ENCODE measurements around the gene MEX3D. TPM values are rescaled to one million over a fixed set of nuclear protein-coding genes. Genes with fewer than 3 reads are reported as not detected.

MEX3D gene
- total RNA-seq, 1 donor from 2014 or later = 2.1 TPM

GRCh38 chr19:1560286-1560882, 7.7 kb downstream of the MEX3D start:
- intact Hi-C loops (cut with micrococcal nuclease) = no loop called here
- DNase-seq = no peak
- ChIA-PET CTCF (no interaction called here), POLR2A (no interaction called here)
- Mint-ChIP-seq H3K4me3 (no peak overlapping the region), H3K9me3 (no peaks in the 10 kb centered on the region), H3K27me3 (no peaks in the 10 kb centered on the region), H3K27ac (no peak overlapping the region), H3K4me1 (no peaks in the 10 kb centered on the region), H3K36me3 (ENCODE audit: low read depth) (no peaks in the 10 kb centered on the region)
- no peak for TF ChIP-seq CTCF (IDR thresholded peaks at IDR 0.05)
- no peak for ATAC-seq (ENCODE audit: low read depth)

GRCh38 chr19:1558552-1558951, 9.6 kb downstream of the MEX3D start:
- ChIA-PET POLR2A (no interaction called here), CTCF (no interaction called here)
- intact Hi-C loops (cut with micrococcal nuclease) = no loop called here
- ATAC-seq (ENCODE audit: low read depth) (no peak), DNase-seq (no peak)
- Mint-ChIP-seq H3K4me3 (no peak overlapping the region), H3K27ac (no peak overlapping the region), H3K36me3 (ENCODE audit: low read depth) (no peaks in the 10 kb centered on the region), H3K4me1 (no peaks in the 10 kb centered on the region), H3K9me3 (no peaks in the 10 kb centered on the region), H3K27me3 (no peaks in the 10 kb centered on the region)
- no peak for TF ChIP-seq CTCF (IDR thresholded peaks at IDR 0.05)

- no peak overlapping the region for H3K27ac Mint-ChIP-seq
- ChIA-PET CTCF (no interaction called here), POLR2A (no interaction called here)
- H3K4me1 Mint-ChIP-seq = no peaks in the 10 kb centered on the region
- ATAC-seq (ENCODE audit: low read depth) (no peak), DNase-seq (no peak)
- no peak for TF ChIP-seq CTCF (IDR thresholded peaks at IDR 0.05)
- H3K27me3 Mint-ChIP-seq = peaks cover 8% of the 10 kb centered on the region
- no peaks in the 10 kb centered on the region for H3K9me3 Mint-ChIP-seq
- no peak overlapping the region for H3K4me3 Mint-ChIP-seq
- no peaks in the 10 kb centered on the region for H3K36me3 Mint-ChIP-seq (ENCODE audit: low read depth)
- intact Hi-C loops (cut with micrococcal nuclease) = no loop called here
These were observed 11.6 kb downstream of the MEX3D start for GRCh38 chr19:1556390-1557070.

GRCh38 chr19:1555487-1556389, 12.4 kb downstream of the MEX3D start:
- no peak for TF ChIP-seq CTCF (IDR thresholded peaks at IDR 0.05)
- no peak for ATAC-seq (ENCODE audit: low read depth)
- CTCF ChIA-PET = no interaction called here
- intact Hi-C loops (cut with micrococcal nuclease) = loop anchor here (2.0 kb wide), 1 partner anchor 41 kb away; no protein-coding TSS in a partner anchor
- DNase-seq = no peak
- H3K36me3 Mint-ChIP-seq (ENCODE audit: low read depth) = no peaks in the 10 kb centered on the region
- peaks cover 8% of the 10 kb centered on the region for H3K27me3 Mint-ChIP-seq
- H3K9me3 Mint-ChIP-seq = no peaks in the 10 kb centered on the region
- POLR2A ChIA-PET = no interaction called here
- H3K4me3 Mint-ChIP-seq = no peak overlapping the region
- H3K27ac Mint-ChIP-seq = no peak overlapping the region
- H3K4me1 Mint-ChIP-seq = no peaks in the 10 kb centered on the region

GRCh38 chr19:1554968-1555367, 13.2 kb downstream of the MEX3D start:
- ChIA-PET POLR2A (no interaction called here), CTCF (no interaction called here)
- no peak overlapping the region for H3K4me3 Mint-ChIP-seq
- peaks cover 8% of the 10 kb centered on the region for H3K27me3 Mint-ChIP-seq
- H3K9me3 Mint-ChIP-seq = no peaks in the 10 kb centered on the region
- no peaks in the 10 kb centered on the region for H3K36me3 Mint-ChIP-seq (ENCODE audit: low read depth)
- no peak overlapping the region for H3K27ac Mint-ChIP-seq
- DNase-seq (no peak), ATAC-seq (ENCODE audit: low read depth) (no peak)
- intact Hi-C loops (cut with micrococcal nuclease) = loop anchor here (2.0 kb wide), 1 partner anchor 40 kb away; no protein-coding TSS in a partner anchor
- no peaks in the 10 kb centered on the region for H3K4me1 Mint-ChIP-seq
- TF ChIP-seq CTCF (IDR thresholded peaks at IDR 0.05) = no peak
